ENCODE results near the gene CHST11.

DNA sequence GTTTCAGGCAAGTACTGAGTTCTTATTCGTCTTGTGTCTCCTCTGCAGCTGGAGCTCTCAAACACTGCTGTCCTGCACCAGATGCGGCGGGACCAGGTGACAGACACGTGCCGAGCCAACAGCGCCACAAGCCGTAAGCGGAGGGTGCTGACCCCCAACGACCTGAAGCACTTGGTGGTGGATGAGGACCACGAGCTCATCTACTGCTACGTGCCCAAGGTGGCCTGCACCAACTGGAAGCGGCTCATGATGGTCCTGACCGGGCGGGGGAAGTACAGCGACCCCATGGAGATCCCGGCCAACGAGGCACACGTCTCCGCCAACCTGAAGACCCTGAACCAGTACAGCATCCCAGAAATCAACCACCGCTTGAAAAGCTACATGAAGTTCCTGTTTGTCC, 300.2 kb downstream of the CHST11 start:
- TF ChIP-seq, protein P1, sequence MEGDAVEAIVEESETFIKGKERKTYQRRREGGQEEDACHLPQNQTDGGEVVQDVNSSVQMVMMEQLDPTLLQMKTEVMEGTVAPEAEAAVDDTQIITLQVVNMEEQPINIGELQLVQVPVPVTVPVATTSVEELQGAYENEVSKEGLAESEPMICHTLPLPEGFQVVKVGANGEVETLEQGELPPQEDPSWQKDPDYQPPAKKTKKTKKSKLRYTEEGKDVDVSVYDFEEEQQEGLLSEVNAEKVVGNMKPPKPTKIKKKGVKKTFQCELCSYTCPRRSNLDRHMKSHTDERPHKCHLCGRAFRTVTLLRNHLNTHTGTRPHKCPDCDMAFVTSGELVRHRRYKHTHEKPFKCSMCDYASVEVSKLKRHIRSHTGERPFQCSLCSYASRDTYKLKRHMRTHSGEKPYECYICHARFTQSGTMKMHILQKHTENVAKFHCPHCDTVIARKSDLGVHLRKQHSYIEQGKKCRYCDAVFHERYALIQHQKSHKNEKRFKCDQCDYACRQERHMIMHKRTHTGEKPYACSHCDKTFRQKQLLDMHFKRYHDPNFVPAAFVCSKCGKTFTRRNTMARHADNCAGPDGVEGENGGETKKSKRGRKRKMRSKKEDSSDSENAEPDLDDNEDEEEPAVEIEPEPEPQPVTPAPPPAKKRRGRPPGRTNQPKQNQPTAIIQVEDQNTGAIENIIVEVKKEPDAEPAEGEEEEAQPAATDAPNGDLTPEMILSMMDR (IDR thresholded peaks at IDR 0.05): no peak
- no peak for TF ChIP-seq EZH2phosphoT487 (IDR thresholded peaks at IDR 0.05)
- no peak for TF ChIP-seq EZH2 (IDR thresholded peaks at IDR 0.05)

Measured in neural progenitor cell (in vitro differentiated cells).